HEK293 (cell line): ENCODE data around the gene UST.

Experiments
- CTCF ChIA-PET: fragments of 350-600 bp; formaldehyde crosslinking; extraction: SDS; loops from one replicate; lab custom pipeline; 2021; ENCODE audit warnings: antibody characterized with exemption; lab: Yijun Ruan, JAX
- POLR2A ChIA-PET: fragments of 300-600 bp; formaldehyde crosslinking; extraction: SDS; loops from one replicate; lab custom pipeline; 2020; ENCODE audit warnings: antibody characterized with exemption, inconsistent platforms; lab: Yijun Ruan, JAX
- H3K27ac ChIP-seq: fragments of 200-500 bp; sonication (Bioruptor generic); 2 replicates; pipeline ENCODE4 v1.5.1; 2014; ENCODE audit warnings: low read depth, low read length, control low read depth, inconsistent platforms; ENCODE audit errors: extremely low read depth
- H3K36me3 ChIP-seq, 2 experiments: fragments of 200-500 bp in 1 of 2; sonication (Bioruptor generic) in 1 of 2; 1 replicate in 1 of 2; 2 replicates in 1 of 2; pipeline ENCODE4 v1.5.1; 2014 to 2017; ENCODE audit warnings: inconsistent platforms in 2 of 2, low read length in 2 of 2; ENCODE audit not compliant: control insufficient read depth in 2 of 2, insufficient read depth in 1 of 2
- H3K4me1 ChIP-seq: fragments of 200-500 bp; sonication (Bioruptor generic); 2 replicates; pipeline ENCODE4 v1.5.1; 2014; ENCODE audit warnings: mild to moderate bottlenecking, low read length, inconsistent platforms; ENCODE audit not compliant: control insufficient read depth, insufficient read depth
- H3K4me3 ChIP-seq: 2 replicates; pipeline ENCODE4 v1.5.1; 2011; ENCODE audit warnings: low read depth, mild to moderate bottlenecking, control low read depth, low read length, moderate library complexity
- H3K9me3 ChIP-seq: fragments of 200-500 bp; sonication (Bioruptor generic); 2 replicates; pipeline ENCODE4 v1.5.1; 2014; ENCODE audit warnings: low read depth, low read length, inconsistent platforms; ENCODE audit not compliant: control insufficient read depth, insufficient read depth
- OVOL3 ChIP-seq: fragments of 450-650 bp; formaldehyde crosslinking; IDR thresholded peaks from 2 replicates; pipeline ENCODE4 v1.5.1; 2016; ENCODE audit warnings: missing biosample characterization, missing genetic modification characterization
- REPIN1 ChIP-seq: fragments of 450-650 bp; formaldehyde crosslinking; IDR thresholded peaks from 2 replicates; pipeline ENCODE4 v1.5.1; 2017; ENCODE audit warnings: missing biosample characterization, missing genetic modification characterization, low read depth
- SCRT2 ChIP-seq: fragments of 450-650 bp; formaldehyde crosslinking; IDR thresholded peaks from 2 replicates; pipeline ENCODE4 v1.5.1; 2016; ENCODE audit warnings: missing biosample characterization, missing genetic modification characterization
- YY2 ChIP-seq: fragments of 450-650 bp; formaldehyde crosslinking; IDR thresholded peaks from 2 replicates; pipeline ENCODE4 v1.5.1; 2016; ENCODE audit warnings: missing biosample characterization, missing genetic modification characterization
- ZBTB1 ChIP-seq: fragments of 450-650 bp; formaldehyde crosslinking; IDR thresholded peaks from 2 replicates; pipeline ENCODE4 v1.5.1; 2016; ENCODE audit warnings: missing biosample characterization, missing genetic modification characterization
- ZFHX2 ChIP-seq: fragments of 450-650 bp; formaldehyde crosslinking; conservative IDR thresholded peaks from 2 replicates; pipeline ENCODE4 v1.5.1; 2016; ENCODE audit warnings: missing biosample characterization, missing genetic modification characterization
- ZFP69B ChIP-seq: fragments of 450-650 bp; formaldehyde crosslinking; IDR thresholded peaks from 2 replicates; pipeline ENCODE4 v1.5.1; 2016; ENCODE audit warnings: missing biosample characterization, missing genetic modification characterization
- ZNF10 ChIP-seq: fragments of 450-650 bp; formaldehyde crosslinking; IDR thresholded peaks from 2 replicates; pipeline ENCODE4 v1.5.1; 2017; ENCODE audit warnings: missing biosample characterization, missing genetic modification characterization
- ZNF121 ChIP-seq: fragments of 450-650 bp; formaldehyde crosslinking; IDR thresholded peaks from 2 replicates; pipeline ENCODE4 v1.5.1; 2016; ENCODE audit warnings: missing biosample characterization, missing genetic modification characterization
- ZNF16 ChIP-seq: fragments of 450-650 bp; formaldehyde crosslinking; IDR thresholded peaks from 2 replicates; pipeline ENCODE4 v1.5.1; 2016; ENCODE audit warnings: low read depth, missing biosample characterization, missing genetic modification characterization
- ZNF2 ChIP-seq: fragments of 450-650 bp; formaldehyde crosslinking; IDR thresholded peaks from 2 replicates; pipeline ENCODE4 v1.5.1; 2016; ENCODE audit warnings: missing biosample characterization, missing genetic modification characterization
- ZNF248 ChIP-seq: fragments of 450-650 bp; formaldehyde crosslinking; IDR thresholded peaks from 2 replicates; pipeline ENCODE4 v1.5.1; 2017; ENCODE audit warnings: missing biosample characterization, missing genetic modification characterization
- ZNF510 ChIP-seq: fragments of 450-650 bp; formaldehyde crosslinking; IDR thresholded peaks from 2 replicates; pipeline ENCODE4 v1.5.1; 2018; ENCODE audit warnings: mild to moderate bottlenecking, missing genetic modification characterization, missing biosample characterization; ENCODE audit not compliant: insufficient replicate concordance
- ZNF514 ChIP-seq: fragments of 450-650 bp; formaldehyde crosslinking; IDR thresholded peaks from 2 replicates; pipeline ENCODE4 v1.5.1; 2016; ENCODE audit warnings: missing biosample characterization, missing genetic modification characterization
- ZNF555 ChIP-seq: fragments of 450-650 bp; formaldehyde crosslinking; conservative IDR thresholded peaks from 2 replicates; pipeline ENCODE4 v1.5.1; 2017; ENCODE audit warnings: missing biosample characterization, mild to moderate bottlenecking, missing genetic modification characterization, inconsistent platforms
- ZNF654 ChIP-seq: fragments of 450-650 bp; formaldehyde crosslinking; IDR thresholded peaks from 2 replicates; pipeline ENCODE4 v1.5.1; 2016; ENCODE audit warnings: low read depth, missing biosample characterization, missing genetic modification characterization
- ZNF664 ChIP-seq: fragments of 450-650 bp; formaldehyde crosslinking; IDR thresholded peaks from 2 replicates; pipeline ENCODE4 v1.5.1; 2016; ENCODE audit warnings: missing biosample characterization, missing genetic modification characterization
- ZNF747 ChIP-seq: fragments of 450-650 bp; formaldehyde crosslinking; IDR thresholded peaks from 2 replicates; pipeline ENCODE4 v1.5.1; 2016; ENCODE audit warnings: missing biosample characterization, missing genetic modification characterization
- ZNF768 ChIP-seq: fragments of 450-650 bp; formaldehyde crosslinking; IDR thresholded peaks from 2 replicates; pipeline ENCODE4 v1.5.1; 2018; ENCODE audit warnings: missing biosample characterization, mild to moderate bottlenecking, missing genetic modification characterization
- TF ChIP-seq, protein P1 (sequence below): IDR thresholded peaks from 2 replicates; pipeline ENCODE4 v1.6.1; 2011; ENCODE audit warnings: mild to moderate bottlenecking, low read depth, low read length, borderline replicate concordance
- TF ChIP-seq, protein P2 (sequence below): fragments of 450-650 bp; formaldehyde crosslinking; IDR thresholded peaks from 2 replicates; pipeline ENCODE4; 2016; ENCODE audit warnings: missing biosample characterization, missing genetic modification characterization
- TF ChIP-seq, protein P3 (sequence below): fragments of 450-650 bp; formaldehyde crosslinking; IDR thresholded peaks from 2 replicates; pipeline ENCODE4 v1.5.1; 2017; ENCODE audit warnings: missing biosample characterization, mild to moderate bottlenecking, missing genetic modification characterization, moderate library complexity
- TF ChIP-seq, protein P4 (sequence below): fragments of 450-650 bp; formaldehyde crosslinking; IDR thresholded peaks from 2 replicates; pipeline ENCODE4 v1.5.1; 2016; ENCODE audit warnings: missing biosample characterization, missing genetic modification characterization, borderline replicate concordance
- TF ChIP-seq, protein P5 (sequence below): fragments of 450-650 bp; formaldehyde crosslinking; IDR thresholded peaks from 2 replicates; pipeline ENCODE4 v1.5.1; 2016; ENCODE audit warnings: missing biosample characterization, missing genetic modification characterization
- TF ChIP-seq, protein P6 (sequence below): fragments of 450-650 bp; formaldehyde crosslinking; IDR thresholded peaks from 2 replicates; pipeline ENCODE4 v1.5.1; 2016; ENCODE audit warnings: missing biosample characterization, missing genetic modification characterization
- TF ChIP-seq, protein P7 (sequence below): fragments of 450-650 bp; formaldehyde crosslinking; IDR thresholded peaks from 2 replicates; pipeline ENCODE4 v1.5.1; 2016; ENCODE audit warnings: missing biosample characterization, missing genetic modification characterization

UST gene

DNA sequence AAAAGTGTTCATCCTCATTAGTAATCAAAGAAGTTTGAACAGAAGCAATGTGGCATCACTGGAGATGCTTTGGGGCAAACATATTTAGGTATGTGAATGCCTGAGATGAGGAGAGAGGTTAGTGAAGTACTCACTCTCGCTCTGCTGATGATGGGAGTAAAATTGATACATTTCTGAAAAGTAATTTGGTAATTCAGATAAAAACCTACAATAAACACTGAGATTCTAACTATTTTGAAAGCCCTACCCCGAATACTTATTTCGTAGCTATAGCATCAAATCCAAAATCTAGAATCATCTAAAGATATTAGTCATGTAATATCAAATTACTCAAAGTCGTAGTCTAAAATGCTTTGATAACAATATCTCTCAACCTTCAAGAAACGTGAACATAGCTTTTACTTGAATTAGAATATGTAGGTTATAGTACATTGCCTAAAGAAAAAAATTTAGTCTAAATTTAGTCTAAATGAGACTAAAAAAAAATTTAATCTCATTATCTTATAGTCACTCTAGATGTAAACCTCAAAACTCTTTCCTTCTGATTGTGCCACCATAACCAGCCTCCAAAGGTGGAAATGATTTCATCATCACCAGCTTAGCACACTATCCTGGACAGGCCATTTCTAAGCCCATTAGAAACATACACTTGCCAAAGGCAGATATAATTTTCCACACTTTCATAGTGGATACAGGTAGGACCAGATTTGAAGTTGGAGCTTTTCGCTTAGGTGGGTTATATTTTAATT lies 338.2 kb downstream of the UST start:
- CTCF ChIA-PET, result interaction anchor here (0.6 to 5.7 kb wide), 12 partner anchors 10 to 1703 kb away, joined by 3 to 80 read pairs (median 4); no protein-coding TSS in a partner anchor
- H3K27ac ChIP-seq, result no peak overlapping the region

DNA sequence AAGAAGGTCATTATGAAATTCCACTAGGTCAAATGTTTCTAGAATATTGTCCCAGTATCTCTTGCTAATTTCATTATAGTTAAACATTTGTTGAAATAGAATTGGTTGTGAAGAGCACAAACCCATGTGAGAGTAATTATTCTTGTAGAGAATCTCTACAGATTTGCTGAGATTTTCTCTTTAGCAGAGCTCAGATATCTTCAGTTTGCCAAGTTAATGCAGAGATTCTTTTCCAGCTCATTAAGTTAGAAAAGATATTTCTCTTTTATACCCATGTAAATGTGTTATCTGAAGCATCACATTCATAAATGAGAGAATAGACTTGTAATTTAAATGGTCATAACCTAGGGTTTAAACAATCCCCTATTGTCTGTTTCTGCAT lies 338.7 kb downstream of the UST start:
- Histone ChIP-seq H3K9me3 (no peaks in the 10 kb centered on the region), H3K36me3 (no peaks in the 10 kb centered on the region), H3K4me3 (no peak overlapping the region), H3K27ac (no peak overlapping the region), H3K4me1 (no peaks in the 10 kb centered on the region)
- ChIA-PET CTCF (interaction anchor here (0.6 to 5.7 kb wide), 11 partner anchors 9 to 1703 kb away, joined by 3 to 80 read pairs (median 4); no protein-coding TSS in a partner anchor), POLR2A (interaction anchor here (0.7 kb wide), 1 partner anchor 9 kb away, joined by 3 read pairs; no protein-coding TSS in a partner anchor)
- no peak for TF ChIP-seq ZNF121 (tag by site-specific recombination)
- TF ChIP-seq, protein P1, sequence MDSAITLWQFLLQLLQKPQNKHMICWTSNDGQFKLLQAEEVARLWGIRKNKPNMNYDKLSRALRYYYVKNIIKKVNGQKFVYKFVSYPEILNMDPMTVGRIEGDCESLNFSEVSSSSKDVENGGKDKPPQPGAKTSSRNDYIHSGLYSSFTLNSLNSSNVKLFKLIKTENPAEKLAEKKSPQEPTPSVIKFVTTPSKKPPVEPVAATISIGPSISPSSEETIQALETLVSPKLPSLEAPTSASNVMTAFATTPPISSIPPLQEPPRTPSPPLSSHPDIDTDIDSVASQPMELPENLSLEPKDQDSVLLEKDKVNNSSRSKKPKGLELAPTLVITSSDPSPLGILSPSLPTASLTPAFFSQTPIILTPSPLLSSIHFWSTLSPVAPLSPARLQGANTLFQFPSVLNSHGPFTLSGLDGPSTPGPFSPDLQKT, result no peak
- TF ChIP-seq OVOL3 (tag by site-specific recombination), result no peak
- no peak for TF ChIP-seq ZFP69B (tag by site-specific recombination)
- TF ChIP-seq, protein P2, sequence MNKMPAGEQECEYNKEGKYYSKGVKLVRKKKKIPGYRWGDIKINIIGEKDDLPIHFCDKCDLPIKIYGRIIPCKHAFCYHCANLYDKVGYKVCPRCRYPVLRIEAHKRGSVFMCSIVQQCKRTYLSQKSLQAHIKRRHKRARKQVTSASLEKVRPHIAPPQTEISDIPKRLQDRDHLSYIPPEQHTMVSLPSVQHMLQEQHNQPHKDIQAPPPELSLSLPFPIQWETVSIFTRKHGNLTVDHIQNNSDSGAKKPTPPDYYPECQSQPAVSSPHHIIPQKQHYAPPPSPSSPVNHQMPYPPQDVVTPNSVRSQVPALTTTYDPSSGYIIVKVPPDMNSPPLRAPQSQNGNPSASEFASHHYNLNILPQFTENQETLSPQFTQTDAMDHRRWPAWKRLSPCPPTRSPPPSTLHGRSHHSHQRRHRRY (tag by site-specific recombination), result no peak
- TF ChIP-seq, protein P3, sequence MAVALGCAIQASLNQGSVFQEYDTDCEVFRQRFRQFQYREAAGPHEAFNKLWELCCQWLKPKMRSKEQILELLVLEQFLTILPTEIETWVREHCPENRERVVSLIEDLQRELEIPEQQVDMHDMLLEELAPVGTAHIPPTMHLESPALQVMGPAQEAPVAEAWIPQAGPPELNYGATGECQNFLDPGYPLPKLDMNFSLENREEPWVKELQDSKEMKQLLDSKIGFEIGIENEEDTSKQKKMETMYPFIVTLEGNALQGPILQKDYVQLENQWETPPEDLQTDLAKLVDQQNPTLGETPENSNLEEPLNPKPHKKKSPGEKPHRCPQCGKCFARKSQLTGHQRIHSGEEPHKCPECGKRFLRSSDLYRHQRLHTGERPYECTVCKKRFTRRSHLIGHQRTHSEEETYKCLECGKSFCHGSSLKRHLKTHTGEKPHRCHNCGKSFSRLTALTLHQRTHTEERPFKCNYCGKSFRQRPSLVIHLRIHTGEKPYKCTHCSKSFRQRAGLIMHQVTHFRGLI (tag by site-specific recombination), result no peak
- no peak for TF ChIP-seq ZNF10 (tag by site-specific recombination)

More for the DNA sequence above, 338.2 kb downstream of the UST start:
- Histone ChIP-seq H3K4me1 (peaks cover 3% of the 10 kb centered on the region), H3K9me3 (no peaks in the 10 kb centered on the region), H3K4me3 (no peak overlapping the region), H3K36me3 (no peaks in the 10 kb centered on the region)
- TF ChIP-seq SCRT2 (no peak), ZNF510 (tag by site-specific recombination) (no peak), ZNF121 (tag by site-specific recombination) (no peak), ZNF664 (no peak), ZNF654 (tag by site-specific recombination) (no peak), ZNF248 (no peak), ZNF747 (tag by site-specific recombination) (no peak), ZNF2 (tag by site-specific recombination) (no peak), YY2 (no peak), ZNF16 (tag by site-specific recombination) (no peak), ZNF555 (no peak), ZNF514 (tag by site-specific recombination) (no peak), REPIN1 (tag by site-specific recombination) (no peak), ZNF768 (tag by site-specific recombination) (no peak), ZFHX2 (no peak), ZBTB1 (tag by site-specific recombination) (no peak)
- TF ChIP-seq, protein P4, sequence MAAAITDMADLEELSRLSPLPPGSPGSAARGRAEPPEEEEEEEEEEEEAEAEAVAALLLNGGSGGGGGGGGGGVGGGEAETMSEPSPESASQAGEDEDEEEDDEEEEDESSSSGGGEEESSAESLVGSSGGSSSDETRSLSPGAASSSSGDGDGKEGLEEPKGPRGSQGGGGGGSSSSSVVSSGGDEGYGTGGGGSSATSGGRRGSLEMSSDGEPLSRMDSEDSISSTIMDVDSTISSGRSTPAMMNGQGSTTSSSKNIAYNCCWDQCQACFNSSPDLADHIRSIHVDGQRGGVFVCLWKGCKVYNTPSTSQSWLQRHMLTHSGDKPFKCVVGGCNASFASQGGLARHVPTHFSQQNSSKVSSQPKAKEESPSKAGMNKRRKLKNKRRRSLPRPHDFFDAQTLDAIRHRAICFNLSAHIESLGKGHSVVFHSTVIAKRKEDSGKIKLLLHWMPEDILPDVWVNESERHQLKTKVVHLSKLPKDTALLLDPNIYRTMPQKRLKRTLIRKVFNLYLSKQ (tag by site-specific recombination), result no peak
- TF ChIP-seq, protein P5, sequence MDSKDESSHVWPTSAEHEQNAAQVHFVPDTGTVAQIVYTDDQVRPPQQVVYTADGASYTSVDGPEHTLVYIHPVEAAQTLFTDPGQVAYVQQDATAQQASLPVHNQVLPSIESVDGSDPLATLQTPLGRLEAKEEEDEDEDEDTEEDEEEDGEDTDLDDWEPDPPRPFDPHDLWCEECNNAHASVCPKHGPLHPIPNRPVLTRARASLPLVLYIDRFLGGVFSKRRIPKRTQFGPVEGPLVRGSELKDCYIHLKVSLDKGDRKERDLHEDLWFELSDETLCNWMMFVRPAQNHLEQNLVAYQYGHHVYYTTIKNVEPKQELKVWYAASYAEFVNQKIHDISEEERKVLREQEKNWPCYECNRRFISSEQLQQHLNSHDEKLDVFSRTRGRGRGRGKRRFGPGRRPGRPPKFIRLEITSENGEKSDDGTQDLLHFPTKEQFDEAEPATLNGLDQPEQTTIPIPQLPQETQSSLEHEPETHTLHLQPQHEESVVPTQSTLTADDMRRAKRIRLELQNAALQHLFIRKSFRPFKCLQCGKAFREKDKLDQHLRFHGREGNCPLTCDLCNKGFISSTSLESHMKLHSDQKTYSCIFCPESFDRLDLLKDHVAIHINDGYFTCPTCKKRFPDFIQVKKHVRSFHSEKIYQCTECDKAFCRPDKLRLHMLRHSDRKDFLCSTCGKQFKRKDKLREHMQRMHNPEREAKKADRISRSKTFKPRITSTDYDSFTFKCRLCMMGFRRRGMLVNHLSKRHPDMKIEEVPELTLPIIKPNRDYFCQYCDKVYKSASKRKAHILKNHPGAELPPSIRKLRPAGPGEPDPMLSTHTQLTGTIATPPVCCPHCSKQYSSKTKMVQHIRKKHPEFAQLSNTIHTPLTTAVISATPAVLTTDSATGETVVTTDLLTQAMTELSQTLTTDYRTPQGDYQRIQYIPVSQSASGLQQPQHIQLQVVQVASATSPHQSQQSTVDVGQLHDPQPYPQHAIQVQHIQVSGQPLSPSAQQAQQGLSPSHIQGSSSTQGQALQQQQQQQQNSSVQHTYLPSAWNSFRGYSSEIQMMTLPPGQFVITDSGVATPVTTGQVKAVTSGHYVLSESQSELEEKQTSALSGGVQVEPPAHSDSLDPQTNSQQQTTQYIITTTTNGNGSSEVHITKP (tag by site-specific recombination), result no peak
- TF ChIP-seq, protein P6, sequence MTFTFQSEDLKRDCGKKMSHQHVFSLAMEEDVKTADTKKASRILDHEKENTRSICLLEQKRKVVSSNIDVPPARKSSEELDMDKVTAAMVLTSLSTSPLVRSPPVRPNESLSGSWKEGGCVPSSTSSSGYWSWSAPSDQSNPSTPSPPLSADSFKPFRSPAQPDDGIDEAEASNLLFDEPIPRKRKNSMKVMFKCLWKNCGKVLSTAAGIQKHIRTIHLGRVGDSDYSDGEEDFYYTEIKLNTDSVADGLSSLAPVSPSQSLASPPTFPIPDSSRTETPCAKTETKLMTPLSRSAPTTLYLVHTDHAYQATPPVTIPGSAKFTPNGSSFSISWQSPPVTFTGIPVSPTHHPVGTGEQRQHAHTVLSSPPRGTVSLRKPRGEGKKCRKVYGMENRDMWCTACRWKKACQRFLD (tag by site-specific recombination), result no peak
- TF ChIP-seq, protein P7, sequence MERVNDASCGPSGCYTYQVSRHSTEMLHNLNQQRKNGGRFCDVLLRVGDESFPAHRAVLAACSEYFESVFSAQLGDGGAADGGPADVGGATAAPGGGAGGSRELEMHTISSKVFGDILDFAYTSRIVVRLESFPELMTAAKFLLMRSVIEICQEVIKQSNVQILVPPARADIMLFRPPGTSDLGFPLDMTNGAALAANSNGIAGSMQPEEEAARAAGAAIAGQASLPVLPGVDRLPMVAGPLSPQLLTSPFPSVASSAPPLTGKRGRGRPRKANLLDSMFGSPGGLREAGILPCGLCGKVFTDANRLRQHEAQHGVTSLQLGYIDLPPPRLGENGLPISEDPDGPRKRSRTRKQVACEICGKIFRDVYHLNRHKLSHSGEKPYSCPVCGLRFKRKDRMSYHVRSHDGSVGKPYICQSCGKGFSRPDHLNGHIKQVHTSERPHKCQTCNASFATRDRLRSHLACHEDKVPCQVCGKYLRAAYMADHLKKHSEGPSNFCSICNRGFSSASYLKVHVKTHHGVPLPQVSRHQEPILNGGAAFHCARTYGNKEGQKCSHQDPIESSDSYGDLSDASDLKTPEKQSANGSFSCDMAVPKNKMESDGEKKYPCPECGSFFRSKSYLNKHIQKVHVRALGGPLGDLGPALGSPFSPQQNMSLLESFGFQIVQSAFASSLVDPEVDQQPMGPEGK, result no peak
- POLR2A ChIA-PET, result interaction anchor here (0.5 to 0.7 kb wide), 3 partner anchors 9 to 1158 kb away, joined by 3 to 6 read pairs (median 4); no protein-coding TSS in a partner anchor
